GM12874 (cell line): Measurements from ENCODE around the gene AP1M2.

ENCODE experiments used
- TF ChIP-seq, protein P1 (sequence below): IDR thresholded peaks from 2 replicates; pipeline ENCODE4 v1.5.1; 2011; ENCODE audit warnings: low read depth, mild to moderate bottlenecking, control low read depth, low read length, moderate library complexity; ENCODE audit not compliant: insufficient read depth

Gene AP1M2

DNA sequence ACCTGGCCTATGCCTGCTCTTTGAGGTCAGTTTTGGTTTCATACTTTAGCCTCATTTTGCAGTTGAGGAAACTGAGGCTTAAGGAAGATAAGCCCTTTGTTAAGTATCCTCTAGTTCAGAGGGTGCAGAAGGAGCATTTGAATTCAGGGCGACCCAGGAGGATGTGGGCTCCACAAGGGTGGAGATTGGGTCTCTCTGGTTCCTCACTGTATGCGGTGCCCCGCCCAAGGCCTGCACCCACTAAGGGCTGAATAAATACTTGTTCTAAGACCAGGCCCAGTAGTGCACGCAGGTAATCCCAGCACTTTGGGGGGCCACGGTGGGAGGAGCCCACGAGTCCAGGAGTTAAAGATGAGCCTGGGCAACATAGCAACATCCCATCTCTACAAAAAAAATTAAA lies 37.5 kb upstream of the AP1M2 start:
- TF ChIP-seq, protein P1, sequence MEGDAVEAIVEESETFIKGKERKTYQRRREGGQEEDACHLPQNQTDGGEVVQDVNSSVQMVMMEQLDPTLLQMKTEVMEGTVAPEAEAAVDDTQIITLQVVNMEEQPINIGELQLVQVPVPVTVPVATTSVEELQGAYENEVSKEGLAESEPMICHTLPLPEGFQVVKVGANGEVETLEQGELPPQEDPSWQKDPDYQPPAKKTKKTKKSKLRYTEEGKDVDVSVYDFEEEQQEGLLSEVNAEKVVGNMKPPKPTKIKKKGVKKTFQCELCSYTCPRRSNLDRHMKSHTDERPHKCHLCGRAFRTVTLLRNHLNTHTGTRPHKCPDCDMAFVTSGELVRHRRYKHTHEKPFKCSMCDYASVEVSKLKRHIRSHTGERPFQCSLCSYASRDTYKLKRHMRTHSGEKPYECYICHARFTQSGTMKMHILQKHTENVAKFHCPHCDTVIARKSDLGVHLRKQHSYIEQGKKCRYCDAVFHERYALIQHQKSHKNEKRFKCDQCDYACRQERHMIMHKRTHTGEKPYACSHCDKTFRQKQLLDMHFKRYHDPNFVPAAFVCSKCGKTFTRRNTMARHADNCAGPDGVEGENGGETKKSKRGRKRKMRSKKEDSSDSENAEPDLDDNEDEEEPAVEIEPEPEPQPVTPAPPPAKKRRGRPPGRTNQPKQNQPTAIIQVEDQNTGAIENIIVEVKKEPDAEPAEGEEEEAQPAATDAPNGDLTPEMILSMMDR, result no peak

DNA sequence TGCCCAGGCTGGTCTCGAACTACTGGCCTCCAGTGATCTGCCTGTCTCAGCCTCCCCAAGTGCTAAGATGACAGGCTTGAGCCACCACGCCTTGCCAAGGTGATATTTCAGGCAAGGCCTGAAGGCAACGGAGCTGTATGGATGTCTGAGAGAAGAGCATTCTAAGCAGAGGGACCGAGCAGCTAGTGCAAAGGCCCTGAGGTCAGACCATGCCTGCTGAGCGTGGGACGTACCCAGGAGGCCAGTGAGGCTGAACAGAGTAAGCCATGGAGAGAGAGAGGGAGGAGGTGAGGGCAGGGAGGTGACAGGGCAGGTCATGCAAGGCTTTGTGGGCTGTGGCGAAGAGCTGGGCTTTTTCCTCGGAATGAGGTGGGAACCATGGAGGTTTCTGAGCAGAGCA lies 34.9 kb upstream of the AP1M2 start:
- TF ChIP-seq, protein P1, result no peak

DNA sequence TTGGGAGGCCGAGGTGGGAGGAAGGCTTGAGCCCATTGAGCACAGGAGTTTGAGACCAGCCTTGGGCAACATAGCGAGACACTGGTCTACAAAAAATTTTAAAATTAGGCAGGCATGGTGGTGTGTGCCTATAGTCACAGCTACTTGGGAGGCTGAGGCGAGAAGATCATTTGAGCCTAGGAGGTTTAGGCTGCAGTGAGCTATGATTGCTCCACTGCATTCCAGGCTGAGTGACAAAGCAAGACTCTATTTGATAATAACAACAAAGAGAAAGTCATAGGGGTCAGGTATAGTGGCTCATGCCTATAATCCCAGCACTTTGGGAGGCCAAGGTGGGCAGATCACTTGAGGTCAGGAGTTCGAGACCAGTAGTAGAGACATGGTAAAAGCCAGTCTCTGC lies 33.7 kb upstream of the AP1M2 start:
- TF ChIP-seq, protein P1, result no peak

DNA sequence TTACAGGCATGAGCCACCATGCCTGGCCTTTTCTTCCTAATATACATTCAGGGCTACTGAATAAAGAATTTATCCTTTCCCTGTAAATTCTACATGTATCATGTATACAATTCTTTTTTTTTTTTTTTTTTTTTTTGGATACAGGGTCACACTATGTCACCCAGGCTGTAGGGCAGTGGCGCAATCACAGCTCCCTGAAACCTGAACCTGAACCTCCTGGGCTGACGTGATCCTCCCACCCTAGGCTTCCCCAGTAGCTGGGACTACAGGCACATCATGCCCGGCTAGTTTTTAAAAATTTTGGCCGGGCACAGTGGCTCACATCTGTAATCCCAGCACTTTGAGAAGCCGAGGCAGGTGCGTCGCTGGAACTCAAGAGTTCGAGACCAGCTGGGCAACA lies 31.7 kb upstream of the AP1M2 start:
- TF ChIP-seq, protein P1, result no peak

DNA sequence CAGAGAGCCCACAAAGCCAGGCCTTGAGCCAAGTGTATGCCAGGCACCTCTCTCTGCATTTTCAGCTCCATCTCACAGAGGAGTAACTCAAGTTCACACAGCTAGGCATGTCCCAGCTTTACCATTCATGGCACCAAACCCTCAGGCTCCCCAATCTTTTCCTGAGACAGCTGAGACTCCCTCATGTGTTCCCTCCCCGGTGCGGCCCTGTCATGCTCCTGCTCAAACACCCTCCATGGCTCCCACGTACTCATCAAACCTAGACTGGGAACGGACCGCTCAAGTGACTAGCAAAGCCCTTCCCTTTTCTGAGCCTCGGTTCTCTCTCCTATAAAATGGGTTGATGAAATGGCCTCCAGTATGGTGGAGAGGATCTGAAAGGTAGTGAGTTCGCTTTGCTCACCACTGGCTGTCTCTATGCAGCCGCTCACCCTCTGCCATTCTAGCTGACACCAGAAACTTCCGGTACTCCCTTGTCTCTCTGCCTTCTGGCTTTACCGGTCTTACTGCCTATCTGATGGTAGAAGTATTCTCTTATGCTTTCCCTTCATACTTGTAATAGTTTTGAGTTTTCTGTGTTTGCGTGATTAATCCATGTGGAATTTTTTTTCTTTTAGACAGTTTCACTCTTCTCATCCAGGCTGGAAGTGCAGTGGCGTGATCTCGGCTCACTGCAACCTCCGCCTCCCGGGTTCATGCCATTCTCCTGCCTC lies 30.5 kb upstream of the AP1M2 start:
- TF ChIP-seq, protein P1, result no peak

DNA sequence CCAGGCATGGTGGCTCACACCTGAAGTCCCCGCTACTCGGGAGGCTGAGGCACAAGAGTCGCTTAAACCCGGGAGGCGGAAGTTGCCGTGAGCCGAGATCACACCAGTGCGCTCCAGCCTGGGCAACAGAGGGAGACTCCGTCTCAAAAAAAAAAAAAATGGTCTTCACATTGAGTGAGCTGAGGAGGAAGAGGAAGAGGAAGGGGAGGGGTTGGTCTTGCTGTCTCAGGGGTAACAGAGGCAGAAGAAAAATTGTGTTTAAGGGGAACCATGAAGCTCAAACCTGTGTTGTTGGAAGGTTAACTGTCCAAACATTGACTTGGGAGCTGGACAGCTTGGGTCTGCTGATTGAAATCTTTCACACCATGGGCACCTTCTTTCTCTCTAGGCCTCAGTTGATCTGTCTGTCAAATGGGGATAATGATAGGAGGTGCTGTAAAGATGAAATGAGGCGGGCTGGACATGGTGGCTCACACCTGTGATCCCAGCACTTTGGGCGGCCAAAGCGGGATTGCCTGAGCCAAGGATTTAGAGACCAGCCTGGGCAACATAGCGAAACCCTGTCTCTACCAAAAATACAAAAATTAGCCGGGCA lies 28.4 kb upstream of the AP1M2 start:
- TF ChIP-seq, protein P1, result no peak

DNA sequence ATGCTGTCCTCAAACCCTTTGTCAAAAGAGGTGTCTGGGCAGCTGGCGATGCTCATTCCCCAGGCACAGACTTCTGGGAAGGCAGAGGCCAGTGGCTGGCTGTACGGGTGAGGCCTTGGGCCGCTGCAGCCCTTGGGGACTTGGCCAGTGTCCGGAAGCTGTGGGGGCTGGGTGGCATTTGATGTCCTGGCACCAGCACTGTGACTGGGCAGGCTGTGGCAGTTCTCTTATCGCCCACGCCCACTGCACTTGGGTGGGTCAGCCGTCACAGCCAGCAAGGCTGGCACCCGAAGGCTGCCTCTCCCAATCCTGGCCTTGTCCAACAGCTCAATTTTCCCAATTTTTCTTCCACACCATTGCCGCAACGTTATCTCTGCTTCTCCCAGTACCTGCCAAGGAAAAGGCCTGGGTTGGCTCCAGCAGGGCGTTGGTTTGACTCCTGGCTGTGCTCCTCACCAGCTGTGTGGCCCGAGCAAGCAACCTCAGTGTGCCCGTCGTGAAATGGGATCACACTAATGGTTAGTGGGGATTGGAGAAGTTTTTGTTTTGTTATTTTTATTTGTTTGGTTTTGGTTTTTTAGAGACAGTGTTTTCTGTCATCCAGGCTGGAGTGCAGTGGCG lies 25.5 kb upstream of the AP1M2 start:
- TF ChIP-seq, protein P1, result no peak
